Upper lobe of right lung (tissue), 1 donor: ENCODE results near the gene HTR3E. TPM values are rescaled to one million over a fixed set of nuclear protein-coding genes. Genes with fewer than 3 reads are reported as not detected.

Experiments
- ATAC-seq: fragments of 200-7000 bp; cut with Tn5 transposase; one replicate; pipeline ENCODE4 v1.9.1; 2020; ENCODE audit warnings: mild to moderate bottlenecking, moderate library complexity
- DNase-seq: peaks from one replicate; pipeline ENCODE4 v3.0.0-alpha.2; 2020
- H3K27ac ChIP-seq: fragments of 200-600 bp; one replicate; pipeline ENCODE4 v1.8.0; 2022
- H3K27me3 ChIP-seq: fragments of 200-600 bp; one replicate; pipeline ENCODE4 v1.8.0; 2022; ENCODE audit warnings: mild to moderate bottlenecking
- H3K36me3 ChIP-seq: fragments of 200-600 bp; one replicate; pipeline ENCODE4 v1.8.0; 2022
- H3K4me1 ChIP-seq: fragments of 200-600 bp; one replicate; pipeline ENCODE4 v1.8.0; 2022
- H3K4me3 ChIP-seq: fragments of 200-600 bp; one replicate; pipeline ENCODE4 v1.8.0; 2022; ENCODE audit warnings: mild to moderate bottlenecking
- H3K9me3 ChIP-seq: fragments of 200-600 bp; one replicate; pipeline ENCODE4 v1.8.0; 2022
- CTCF ChIP-seq: fragments of 200-600 bp; IDR thresholded peaks from one replicate; pipeline ENCODE4 v1.8.0; 2022; ENCODE audit warnings: antibody characterized with exemption
- intact Hi-C: fragments of 100-400 bp; cut with DNase I; formaldehyde crosslinking; loops from one replicate; pipeline ENCODE4 v1.11.0; 2022
- total RNA-seq: library from RNA; stranded (reverse); fragmentation: NEBNext Ultra II Directional; extraction: Animal tissue kit (Norgen Biotek cat#: 25700); gene quantifications from one replicate; pipeline ENCODE4 v1.2.1, GENCODE V29; 2021
- donor health status: DM: no; HTN: yes; CAD: no; lungs with severe emphysema.

The HTR3E gene
- total RNA-seq, 1 donor from 2014 or later: not detected

- no peaks in the 10 kb centered on the region for H3K9me3 ChIP-seq
- H3K27ac ChIP-seq: no peak overlapping the region
- intact Hi-C loops: no loop called here
- H3K4me3 ChIP-seq: no peak overlapping the region
- DNase-seq: no peak
- H3K27me3 ChIP-seq: no peaks in the 10 kb centered on the region
- no peak for TF ChIP-seq CTCF
- H3K36me3 ChIP-seq: peaks cover 8% of the 10 kb centered on the region
- H3K4me1 ChIP-seq: peaks cover 22% of the 10 kb centered on the region
- ATAC-seq: no peak
Observed at GRCh38 chr3:184132945-184133344, 36.1 kb downstream of the HTR3E start.

GRCh38 chr3:184133840-184134745 is 37.2 kb downstream of the HTR3E start:
- Histone ChIP-seq H3K36me3 (peaks cover 20% of the 10 kb centered on the region), H3K4me1 (peaks cover 22% of the 10 kb centered on the region), H3K9me3 (no peaks in the 10 kb centered on the region), H3K27ac (peak overlapping the region; percentile 94), H3K4me3 (peak overlapping the region; percentile 98), H3K27me3 (no peaks in the 10 kb centered on the region)
- TF ChIP-seq CTCF: no peak
- ATAC-seq (peak; percentile 89), DNase-seq (peak; percentile 94)
- intact Hi-C loops: no loop called here

GRCh38 chr3:184134746-184135148 is 37.9 kb downstream of the HTR3E start:
- Histone ChIP-seq H3K27me3 (no peaks in the 10 kb centered on the region), H3K36me3 (peaks cover 26% of the 10 kb centered on the region), H3K4me3 (peak overlapping the region; percentile 98), H3K9me3 (no peaks in the 10 kb centered on the region), H3K27ac (peak overlapping the region; percentile 94), H3K4me1 (peaks cover 22% of the 10 kb centered on the region)
- no peak for TF ChIP-seq CTCF
- no peak for DNase-seq
- intact Hi-C loops: no loop called here
- ATAC-seq: no peak

- Histone ChIP-seq H3K27ac (peak within 1 kb of the TSS; percentile 94), H3K36me3 (peaks cover 30% of the 10 kb centered on the region), H3K9me3 (no peaks in the 10 kb centered on the region), H3K4me1 (peaks cover 22% of the 10 kb centered on the region), H3K4me3 (peak within 1 kb of the TSS; percentile 98), H3K27me3 (no peaks in the 10 kb centered on the region)
- DNase-seq (peak; percentile 95), ATAC-seq (peak; percentile 95)
- intact Hi-C loops: no loop called here
- peak; percentile 37 for TF ChIP-seq CTCF
Observed at GRCh38 chr3:184135149-184135910, 38.5 kb downstream of the HTR3E start, which contains the start of gene EIF2B5. TSS of gene EIF2B5 (plus strand) at chr3:184135358. CDS start at chr3:184135386, 28 bp downstream.

- Histone ChIP-seq H3K4me1 (peaks cover 22% of the 10 kb centered on the region), H3K36me3 (peaks cover 36% of the 10 kb centered on the region), H3K4me3 (peak overlapping the region; percentile 98), H3K9me3 (no peaks in the 10 kb centered on the region), H3K27ac (peak overlapping the region; percentile 94), H3K27me3 (no peaks in the 10 kb centered on the region)
- DNase-seq (no peak), ATAC-seq (no peak)
- intact Hi-C loops: no loop called here
- no peak for TF ChIP-seq CTCF
Observed at GRCh38 chr3:184135911-184136260, 39.0 kb downstream of the HTR3E start.
